ENCODE results near the gene CYP11A1.
"Not testable (repeated sequence)": the region's sequence is repeated elsewhere in the genome, so short reads cannot be mapped to it uniquely, and the experiment has no call there.

CYP11A1 gene

DNA sequence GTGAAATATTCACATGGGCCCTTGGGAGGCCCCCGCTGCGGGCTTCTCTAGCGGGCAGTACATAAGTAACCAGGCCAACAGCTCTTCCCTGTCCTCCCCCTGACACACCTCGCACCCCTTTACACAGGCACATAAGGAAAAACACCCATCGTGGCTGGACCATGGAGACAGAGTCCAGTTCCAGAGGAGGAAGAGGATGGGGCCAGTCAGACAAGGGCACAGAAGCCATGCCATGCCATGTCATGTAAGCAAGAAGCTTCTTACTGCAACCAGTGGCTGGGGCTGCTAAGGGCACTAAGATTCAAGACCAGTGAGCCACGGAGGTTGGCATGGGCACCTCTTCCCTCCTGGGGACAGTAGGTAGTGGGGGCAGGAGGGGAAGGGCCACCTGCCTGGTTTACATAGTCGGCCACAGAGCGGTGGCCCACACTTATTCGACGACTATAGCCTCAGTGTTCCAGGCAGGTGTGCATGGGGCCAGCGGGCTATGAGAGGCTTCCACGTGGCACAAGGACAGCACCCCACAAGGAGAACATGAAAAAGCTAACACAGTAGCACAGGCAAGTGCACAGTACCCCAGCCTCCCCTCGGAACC is 5.7 kb upstream of the CYP11A1 start:
- DNase-seq, result peak; percentile 32

DNA sequence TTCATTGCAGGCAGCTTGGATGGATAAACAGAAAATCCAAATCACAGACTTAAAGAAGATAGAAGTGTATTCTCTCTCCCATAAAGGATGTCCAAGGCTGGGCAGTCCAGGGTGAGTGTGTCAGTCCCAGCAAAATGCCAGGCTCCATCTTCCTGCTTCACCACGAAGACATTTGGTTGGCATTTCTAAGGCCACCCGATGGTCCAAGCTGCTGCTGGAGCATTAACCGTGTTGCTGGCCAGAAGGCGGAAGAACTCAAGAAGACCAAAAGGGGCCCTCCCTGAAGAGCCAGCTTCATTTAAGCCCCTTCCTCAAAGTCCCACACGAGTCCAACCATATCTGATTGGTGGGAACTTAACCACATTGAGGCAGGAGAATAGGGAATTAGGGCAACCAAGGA is 3.0 kb upstream of the CYP11A1 start:
- DNase-seq, result no peak

- no peak for DNase-seq
Observed at GRCh38 chr15:74369756-74370155, 2.3 kb upstream of the CYP11A1 start.

DNA sequence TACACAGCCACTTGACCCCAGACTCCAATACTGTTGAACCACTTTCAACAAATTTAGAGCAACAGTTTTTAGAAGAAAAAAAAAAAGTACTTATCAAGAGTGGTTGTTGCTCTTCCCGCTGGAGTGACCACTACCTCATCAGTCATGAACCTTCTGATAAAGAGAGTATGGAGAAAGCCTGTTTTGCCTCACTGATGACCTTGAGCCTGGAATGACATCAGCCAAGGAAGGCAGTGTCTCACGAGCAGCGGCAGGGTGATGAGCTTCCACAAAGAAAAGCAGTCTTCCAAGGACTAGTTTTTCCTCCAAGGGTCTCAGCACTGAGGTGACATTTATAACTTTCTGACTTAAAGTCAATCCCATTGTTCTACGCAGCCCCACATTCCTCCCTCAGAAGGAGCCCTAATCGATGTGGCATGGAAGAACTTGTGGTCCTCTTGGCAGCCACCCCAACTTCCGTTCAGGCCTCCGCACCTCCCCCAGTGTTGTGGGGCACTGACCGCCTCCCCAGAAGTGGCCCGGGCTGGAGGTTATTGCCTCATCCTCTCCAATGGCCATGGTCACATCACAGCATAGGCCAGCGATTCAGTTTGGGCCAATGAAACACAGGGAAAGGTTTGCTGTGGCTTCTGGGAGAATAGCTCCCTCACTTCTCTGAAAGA is 1.8 kb upstream of the CYP11A1 start:
- DNase-seq, result no peak

DNA sequence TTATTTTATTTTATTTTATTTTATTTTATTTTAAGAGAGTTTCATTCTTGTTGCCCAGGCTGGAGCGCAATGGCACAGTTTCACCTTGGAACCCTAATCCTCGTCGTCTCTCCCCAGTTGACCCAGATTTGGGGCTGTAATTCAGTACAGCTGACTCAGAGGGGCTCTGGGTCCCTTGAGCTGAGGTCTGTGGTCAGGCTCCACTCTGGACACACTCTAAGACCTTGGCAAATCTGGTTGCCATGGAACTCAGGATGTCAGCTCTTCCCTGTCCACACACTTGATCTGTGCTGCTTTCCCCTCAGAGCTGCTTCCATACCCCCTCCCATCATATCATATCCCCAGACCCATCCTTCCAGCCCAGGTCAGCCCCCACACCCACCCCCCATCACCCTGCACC is 675 bp upstream of the CYP11A1 start:
- DNase-seq, result no peak

DNA sequence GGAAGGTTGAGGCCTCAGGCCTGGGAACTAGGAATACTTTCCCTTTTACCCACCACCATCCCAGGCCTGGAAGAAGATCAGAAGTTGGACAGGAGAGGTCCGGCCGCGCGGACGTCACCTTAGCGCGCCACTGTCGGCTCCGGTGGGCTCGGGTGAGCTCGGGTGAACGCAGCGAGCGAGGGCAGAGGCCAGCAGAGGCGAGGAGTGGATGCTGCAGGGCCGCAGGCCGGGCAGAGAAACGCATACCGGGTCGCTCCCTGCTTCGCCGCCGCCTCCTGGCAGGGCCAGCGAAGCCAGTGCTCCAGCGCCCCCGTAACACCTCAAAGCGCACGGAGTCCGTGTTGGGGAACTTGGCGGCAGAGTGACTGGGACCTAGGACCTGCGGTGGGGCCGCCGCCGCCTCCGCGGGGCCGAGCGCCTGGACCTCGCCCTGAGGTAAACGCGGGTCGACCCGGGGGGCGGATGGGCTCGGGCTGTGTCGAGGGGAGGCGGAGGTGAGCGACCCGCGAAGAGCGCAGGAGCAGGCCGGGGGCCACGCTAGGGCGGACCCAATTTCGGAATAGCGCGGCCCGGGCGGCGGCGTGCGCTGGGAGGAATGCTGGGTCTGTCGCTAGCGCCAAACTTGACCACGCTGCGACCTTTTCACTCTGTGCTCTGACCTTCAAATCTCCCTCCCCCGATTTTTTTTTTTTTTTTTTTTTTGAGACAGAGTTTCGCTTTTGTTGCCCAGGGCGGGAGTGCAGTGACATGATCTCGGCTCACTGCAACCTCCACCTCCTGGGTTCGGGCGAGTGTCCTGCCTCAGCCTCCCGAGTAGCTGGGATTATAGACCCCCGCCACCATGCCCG is 1.6 kb downstream of the CYP11A1 start:
- no peak for DNase-seq

DNA sequence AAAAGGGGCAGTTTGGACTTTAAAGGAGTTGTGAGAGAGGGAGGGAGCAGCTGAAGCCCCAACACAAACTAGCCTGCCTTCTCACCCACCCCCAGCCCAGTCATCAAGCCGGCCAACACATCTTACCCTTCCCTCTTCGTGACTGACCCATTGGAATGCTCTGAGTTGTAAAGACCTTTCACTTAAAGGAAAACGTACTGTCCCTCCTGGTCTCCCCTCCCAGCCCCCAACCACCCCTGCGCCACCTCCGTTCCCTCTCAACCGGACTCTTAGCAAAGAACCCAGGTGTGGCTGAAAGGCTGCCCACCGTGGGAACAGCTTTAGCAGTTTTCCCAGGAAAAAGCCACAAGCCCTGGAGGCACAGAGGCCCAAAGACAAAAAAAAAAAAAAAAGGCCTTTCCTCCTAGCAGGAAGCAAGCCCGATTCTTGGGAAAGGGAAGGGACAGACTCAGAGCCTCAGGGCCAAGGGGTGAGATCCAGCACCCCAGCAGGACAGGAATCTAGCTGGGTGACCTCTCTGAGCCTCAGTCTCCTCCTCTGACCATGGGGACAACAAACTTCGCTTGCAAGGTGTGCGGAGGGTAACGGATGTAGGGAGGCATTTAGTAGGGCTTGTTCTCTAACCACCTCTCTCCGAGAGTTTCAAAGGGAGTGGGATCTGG is 2.4 kb downstream of the CYP11A1 start:
- no peak for DNase-seq

DNA sequence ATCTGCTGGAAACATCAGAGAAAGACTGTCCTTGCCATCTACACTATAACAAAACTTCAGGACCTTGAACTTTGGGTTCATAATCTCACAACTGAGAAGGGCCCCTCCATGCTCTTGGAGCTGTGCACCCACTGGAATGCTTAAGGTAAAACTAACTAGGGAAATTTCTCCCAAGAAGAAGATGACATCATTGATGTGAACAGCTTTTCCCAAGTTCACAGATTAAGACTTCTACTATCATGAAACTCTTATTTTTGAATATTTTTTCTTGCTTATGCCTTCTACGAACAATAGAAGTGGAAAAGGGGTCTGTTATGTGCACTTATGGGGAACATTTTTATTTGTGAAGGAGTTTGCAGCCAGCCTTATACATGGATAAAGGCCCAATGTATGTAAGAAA is 5.0 kb downstream of the CYP11A1 start:
- no peak for DNase-seq

DNA sequence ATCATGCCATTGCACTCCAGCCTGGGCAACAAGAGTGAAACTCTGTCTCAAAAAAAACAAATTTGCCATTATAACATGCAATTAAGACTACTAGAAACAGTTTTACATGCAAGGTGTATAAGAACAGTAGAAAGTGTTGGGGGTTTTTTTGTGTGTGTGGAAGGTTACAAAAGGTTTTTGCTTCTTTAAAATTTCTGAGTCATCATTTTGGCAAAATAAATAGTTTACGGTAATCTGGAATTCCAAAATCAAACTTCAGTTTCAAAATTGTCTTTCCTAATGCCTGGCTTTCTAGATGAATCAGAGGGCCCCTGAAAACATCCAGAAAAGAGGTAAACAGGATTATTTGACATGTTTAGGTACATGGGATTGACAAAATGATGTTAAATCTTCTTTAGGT is 6.6 kb downstream of the CYP11A1 start:
- DNase-seq, result not testable (repeated sequence)

DNA sequence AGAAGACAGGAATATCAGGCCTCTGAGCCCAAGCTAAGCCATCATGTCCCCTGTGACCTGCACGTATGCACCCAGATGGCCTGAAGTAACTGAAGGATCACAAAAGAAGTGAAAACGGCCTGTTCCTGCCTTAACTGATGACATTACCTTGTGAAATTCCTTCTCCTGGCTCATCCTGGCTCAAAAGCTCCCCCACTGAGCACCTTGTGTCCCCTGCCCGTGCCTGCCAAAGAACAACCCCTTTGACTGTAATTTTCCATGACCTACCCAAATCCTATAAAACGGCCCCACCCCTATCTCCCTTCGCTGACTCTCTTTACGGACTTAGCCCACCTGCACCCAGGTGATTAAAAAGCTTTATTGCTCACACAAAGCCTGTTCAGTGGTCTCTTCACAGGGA is 8.1 kb downstream of the CYP11A1 start:
- not testable (repeated sequence) for DNase-seq

- DNase-seq, result not testable (repeated sequence)
Observed at GRCh38 chr15:74357514-74357913, 9.9 kb downstream of the CYP11A1 start.

DNA sequence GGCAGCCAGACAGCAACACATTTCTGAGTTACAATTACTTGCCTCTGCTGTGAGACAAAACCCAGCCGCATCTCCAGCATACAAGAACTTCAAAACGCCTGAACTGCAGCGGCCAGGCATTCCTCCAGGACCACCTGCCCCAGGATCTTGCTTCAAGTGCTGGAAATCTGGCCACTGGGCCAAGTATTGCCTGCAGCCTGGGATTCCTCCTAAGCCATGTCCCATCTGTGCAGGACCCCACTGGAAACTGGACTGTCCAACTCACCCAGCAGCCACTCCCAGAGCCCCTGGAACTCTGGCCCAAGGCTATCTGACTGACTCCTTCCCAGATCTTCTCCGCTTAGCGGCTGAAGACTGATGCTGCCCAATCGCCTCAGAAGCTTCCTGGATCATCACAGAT is 11.4 kb downstream of the CYP11A1 start:
- not testable (repeated sequence) for DNase-seq

DNA sequence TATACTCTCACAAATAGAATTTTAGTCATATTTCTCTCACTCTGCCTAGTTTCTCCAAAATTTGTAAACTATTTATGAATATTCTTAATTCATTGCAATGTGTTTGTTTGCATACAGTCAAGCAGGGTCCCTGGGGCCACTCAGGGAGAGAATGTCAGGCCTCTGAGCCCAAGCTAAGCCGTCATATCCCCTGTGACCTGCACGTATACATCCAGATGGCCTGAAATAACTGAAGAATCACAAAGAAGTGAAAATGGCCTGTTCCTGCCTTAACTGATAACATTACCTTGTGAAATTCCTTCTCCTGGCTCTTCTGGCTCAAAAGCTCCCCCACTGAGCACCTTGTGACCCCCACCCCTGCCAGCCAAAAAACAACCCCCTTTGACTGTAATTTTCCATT is 13.5 kb downstream of the CYP11A1 start:
- not testable (repeated sequence) for DNase-seq

- no peak for DNase-seq
Observed at GRCh38 chr15:74352393-74352910, 15.0 kb downstream of the CYP11A1 start.

DNA sequence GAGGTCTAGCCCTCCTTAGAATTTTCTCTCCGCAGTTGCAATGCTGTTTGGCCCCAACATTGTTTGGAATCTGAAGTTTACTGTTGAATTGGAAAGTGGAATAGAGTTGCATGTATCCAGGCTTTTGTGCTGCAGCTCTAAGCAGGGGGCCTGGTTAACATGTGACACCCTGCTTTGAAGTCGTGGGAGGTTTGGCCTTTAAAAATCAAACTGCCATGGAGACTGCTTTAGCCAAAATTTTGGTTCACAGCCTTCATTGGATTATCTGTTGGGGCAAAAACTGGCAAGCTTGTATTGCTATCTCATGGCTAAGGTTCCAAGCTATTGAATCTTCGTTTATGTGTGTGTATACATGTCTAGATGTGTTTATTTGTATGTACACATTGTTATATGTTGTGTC is 15.8 kb downstream of the CYP11A1 start:
- no peak for DNase-seq

GRCh38 chr15:74350295-74351275 is 16.9 kb downstream of the CYP11A1 start:
- peak; percentile 4 for DNase-seq

- DNase-seq, result peak; percentile 6
Observed at GRCh38 chr15:74349241-74349778, 18.1 kb downstream of the CYP11A1 start.

DNA sequence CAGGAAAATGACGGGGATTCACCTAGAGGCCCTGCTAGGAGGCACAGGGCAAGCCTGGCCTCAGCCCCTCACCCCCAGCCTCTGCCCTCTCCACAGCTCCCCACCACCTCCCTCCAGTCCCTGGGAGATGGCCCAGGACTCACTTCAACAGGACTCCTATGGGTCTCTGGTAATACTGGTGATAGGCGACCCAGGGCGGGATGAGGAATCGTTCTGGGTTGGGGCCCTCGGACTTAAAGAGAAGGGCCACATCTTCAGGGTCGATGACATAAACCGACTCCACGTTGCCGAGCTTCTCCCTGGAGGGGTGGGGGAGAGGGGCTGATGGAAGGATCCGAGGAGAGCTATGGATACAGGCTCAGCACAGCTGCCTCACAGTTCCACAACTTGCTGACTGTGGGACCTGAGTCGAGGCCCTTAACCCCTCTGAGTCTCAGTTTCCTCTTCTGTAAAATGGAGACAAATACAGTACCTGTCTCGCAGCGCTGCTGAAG is 19.6 kb downstream of the CYP11A1 start:
- DNase-seq, result no peak

GRCh38 chr15:74345051-74345450 is 22.4 kb downstream of the CYP11A1 start:
- DNase-seq, result no peak

GRCh38 chr15:74343797-74344127 is 23.7 kb downstream of the CYP11A1 start:
- DNase-seq, result no peak

- DNase-seq, result no peak
Observed at GRCh38 chr15:74343127-74343796, 24.2 kb downstream of the CYP11A1 start.
